H1 (cell line): ENCODE results near the gene RNASE9. TPM values are rescaled to one million over a fixed set of nuclear protein-coding genes. Genes with fewer than 3 reads are reported as not detected.

ENCODE experiments used
- CTCF ChIA-PET: fragments of 300-600 bp; sonication (Branson Sonifier 250); formaldehyde crosslinking; loops from one replicate; lab custom pipeline; 2021; ENCODE audit not compliant: partially characterized antibody; lab: Charles Lee
- POLR2A ChIA-PET: fragments of 300-600 bp; sonication (Branson Sonifier 250); formaldehyde crosslinking; loops from one replicate; lab custom pipeline; 2021; ENCODE audit warnings: inconsistent platforms; ENCODE audit not compliant: partially characterized antibody; lab: Charles Lee
- DNase-seq, 2 experiments: peaks; one replicate each; pipeline versions ENCODE4 v3.0.0 to v3.0.0-alpha.2; 2010 to 2022; ENCODE audit warnings: low spot score in 2 of 2, low read depth in 1 of 2, mixed read lengths in 1 of 2
- FAIRE-seq: peaks from 2 replicates; lab custom pipeline; 2011; peaks lifted over from hg19 to GRCh38; lab: Jason Lieb, UNC
- H2AFZ ChIP-seq: 2 replicates; pipeline ENCODE4 v1.8.1; 2012; ENCODE audit warnings: low read length, inconsistent platforms
- H2AK5ac ChIP-seq: 2 replicates; pipeline ENCODE4 v1.6.1; 2013; ENCODE audit warnings: low read depth, low read length
- H2BK120ac ChIP-seq: replicated peaks from 2 replicates; pipeline ENCODE3; 2013; ENCODE audit warnings: low read depth, low read length, inconsistent platforms
- H2BK12ac ChIP-seq: 2 replicates; pipeline ENCODE4 v1.6.1; 2013; ENCODE audit warnings: low read depth, low read length
- H2BK15ac ChIP-seq: 2 replicates; pipeline ENCODE4 v1.6.1; 2013; ENCODE audit warnings: low read length
- H2BK20ac ChIP-seq: 2 replicates; pipeline ENCODE4 v1.6.1; 2013; ENCODE audit warnings: low read length
- H2BK5ac ChIP-seq: 2 replicates; pipeline ENCODE4 v1.6.1; 2013; ENCODE audit warnings: low read depth, low read length
- H3K14ac ChIP-seq: 2 replicates; pipeline ENCODE4 v1.6.1; 2013; ENCODE audit warnings: inconsistent platforms; ENCODE audit not compliant: insufficient read length
- H3K18ac ChIP-seq: 2 replicates; pipeline ENCODE4 v1.6.1; 2013; ENCODE audit warnings: low read length; ENCODE audit errors: extremely low read depth
- H3K23ac ChIP-seq: 2 replicates; pipeline ENCODE4 v1.6.1; 2013; ENCODE audit warnings: inconsistent platforms; ENCODE audit not compliant: insufficient read length
- H3K23me2 ChIP-seq: 2 replicates; pipeline ENCODE4 v1.6.1; 2013; ENCODE audit warnings: low read depth, low read length
- H3K27ac ChIP-seq: 2 replicates; pipeline ENCODE4 v1.6.1; 2011; ENCODE audit warnings: low read depth, low read length, inconsistent platforms
- H3K27me3 ChIP-seq, 4 experiments: replicated peaks in 1 of 4; 1 replicate in 1 of 4; 2 replicates in 3 of 4; pipeline versions ENCODE4 v1.6.1 to v1.8.1; 2011 to 2013; ENCODE audit warnings: low read length in 3 of 4, mild to moderate bottlenecking in 3 of 4, inconsistent platforms in 2 of 4, mixed read lengths in 2 of 4, moderate library complexity in 1 of 4; ENCODE audit not compliant: control insufficient read depth in 3 of 4, insufficient read depth in 3 of 4; ENCODE audit errors: extremely low read depth in 1 of 4
- H3K36me3 ChIP-seq, 4 experiments: 2 replicates each; pipeline versions ENCODE4 v1.6.1 to v1.8.1; 2011 to 2013; ENCODE audit warnings: mild to moderate bottlenecking in 4 of 4, low read length in 3 of 4, moderate library complexity in 2 of 4, control low read depth in 1 of 4, inconsistent platforms in 1 of 4; ENCODE audit not compliant: insufficient read depth in 4 of 4, control insufficient read depth in 2 of 4
- H3K4ac ChIP-seq: replicated peaks from 2 replicates; pipeline ENCODE3; 2013; ENCODE audit warnings: low read length, low read depth, mixed read lengths, inconsistent platforms; ENCODE audit not compliant: insufficient read length
- H3K4me1 ChIP-seq, 4 experiments: replicated peaks in 1 of 4; 1 replicate in 1 of 4; 2 replicates in 3 of 4; pipeline versions ENCODE4 v1.6.1 to v1.8.1; 2011 to 2013; ENCODE audit warnings: low read length in 3 of 4, inconsistent platforms in 2 of 4, mixed read lengths in 1 of 4; ENCODE audit not compliant: insufficient read depth in 4 of 4, control insufficient read depth in 3 of 4
- H3K4me2 ChIP-seq, 2 experiments: 2 replicates each; pipeline versions ENCODE4 v1.6.1 to v1.8.1; 2011 to 2013; ENCODE audit warnings: low read depth in 2 of 2, low read length in 2 of 2, control low read depth in 1 of 2, inconsistent platforms in 1 of 2, mild to moderate bottlenecking in 1 of 2; ENCODE audit not compliant: insufficient read depth in 1 of 2
- H3K4me3 ChIP-seq, 4 experiments: fragments of 200-600, 300-600 bp in 1 of 4; sonication (generic), shearing (Covaris generic), sonication (Bioruptor Twin) in 1 of 4; 2 replicates each; pipeline versions ENCODE4 v1.5.1 to v1.8.1; 2011 to 2016; ENCODE audit warnings: low read length in 4 of 4, low read depth in 3 of 4, control low read depth in 2 of 4, inconsistent platforms in 2 of 4, mild to moderate bottlenecking in 2 of 4, mixed read lengths in 1 of 4, moderate library complexity in 1 of 4; ENCODE audit not compliant: insufficient read depth in 2 of 4; ENCODE audit errors: extremely low read depth in 1 of 4
- H3K56ac ChIP-seq: replicated peaks from 2 replicates; pipeline ENCODE3; 2013; ENCODE audit warnings: low read depth, mild to moderate bottlenecking, mixed read lengths, low read length, inconsistent platforms; ENCODE audit not compliant: insufficient read length
- H3K79me1 ChIP-seq: 2 replicates; pipeline ENCODE4 v1.6.1; 2013; ENCODE audit warnings: low read depth, low read length, control low read depth
- H3K79me2 ChIP-seq, 2 experiments: 2 replicates each; pipeline versions ENCODE4 v1.6.1 to v1.8.1; 2012 to 2013; ENCODE audit warnings: low read length in 2 of 2, mild to moderate bottlenecking in 2 of 2, inconsistent platforms in 1 of 2; ENCODE audit not compliant: insufficient read depth in 2 of 2, control insufficient read depth in 1 of 2
- H3K9ac ChIP-seq, 4 experiments: replicated peaks in 1 of 4; 1 replicate in 1 of 4; 2 replicates in 3 of 4; pipeline versions ENCODE4 v1.6.1 to v1.8.1; 2011 to 2013; ENCODE audit warnings: low read depth in 3 of 4, low read length in 3 of 4, control low read depth in 2 of 4, mild to moderate bottlenecking in 2 of 4, moderate library complexity in 2 of 4, inconsistent platforms in 1 of 4; ENCODE audit errors: extremely low read depth in 1 of 4
- H3K9me3 ChIP-seq, 2 experiments: 2 replicates each; pipeline versions ENCODE4 v1.6.1 to v1.8.1; 2012 to 2013; ENCODE audit warnings: mild to moderate bottlenecking in 2 of 2, moderate library complexity in 2 of 2, control low read depth in 1 of 2, inconsistent platforms in 1 of 2, low read depth in 1 of 2, low read length in 1 of 2, mixed read lengths in 1 of 2; ENCODE audit not compliant: insufficient read depth in 2 of 2
- H4K20me1 ChIP-seq, 2 experiments: replicated peaks in 1 of 2; 2 replicates each; pipeline versions ENCODE3 to v1.8.1; 2011 to 2013; ENCODE audit warnings: inconsistent platforms in 2 of 2, low read length in 2 of 2, mild to moderate bottlenecking in 1 of 2; ENCODE audit not compliant: insufficient read depth in 2 of 2, control insufficient read depth in 1 of 2
- H4K5ac ChIP-seq: 2 replicates; pipeline ENCODE4 v1.6.1; 2013; ENCODE audit warnings: low read length, low read depth, mixed read lengths, inconsistent platforms; ENCODE audit not compliant: insufficient read length
- H4K8ac ChIP-seq: 2 replicates; pipeline ENCODE4 v1.8.0; 2013; ENCODE audit warnings: mild to moderate bottlenecking, moderate library complexity, low read length, inconsistent platforms; ENCODE audit not compliant: insufficient read depth; ENCODE audit errors: extremely low read depth
- H4K91ac ChIP-seq: replicated peaks from 2 replicates; pipeline ENCODE3; 2013; ENCODE audit warnings: low read length, mixed read lengths, inconsistent platforms; ENCODE audit not compliant: insufficient read length
- TEAD4 ChIP-seq: IDR thresholded peaks from 2 replicates; pipeline ENCODE4 v1.6.1; 2012; ENCODE audit warnings: low read depth, low read length, inconsistent platforms, mixed read lengths
- WGBS, 2 experiments: shearing (Covaris generic) in 1 of 2; methylation state at CpG; one replicate each; pipeline versions ENCODE4 v1.1.6 to v1.1.7; 2013 to 2015; ENCODE audit warnings: low lambda C conversion rate in 2 of 2, mixed read lengths in 2 of 2, inconsistent platforms in 1 of 2, low coverage in 1 of 2, missing lambda C conversion rate in 1 of 2; ENCODE audit not compliant: insufficient replicate concordance in 2 of 2, insufficient coverage in 1 of 2, insufficient read length in 1 of 2; ENCODE audit errors: extremely low coverage in 1 of 2, missing lambda C conversion rate in 1 of 2; 5-methylcytosine and 5-hydroxymethylcytosine counted together
- polyA plus RNA-seq, 7 experiments: library from polyadenylated mRNA; depleted of rRNA in 3 of 7; stranded (reverse) in 5 of 7; unstranded in 2 of 7; fragments of >200 nt in 5 of 7; fragments of 200-250 nt in 2 of 7; gene quantifications; 1 replicate in 5 of 7; 2 replicates in 1 of 7; 4 replicates in 1 of 7; pipeline versions ENCODE4 v1.2.1 to v1.2.3, GENCODE V29; 2011 to 2013; ENCODE audit warnings: missing spikeins in 2 of 7, mixed read lengths in 2 of 7
- total RNA-seq: library from RNA; stranded (reverse); fragmentation: NEBNext Ultra II Directional; extraction: Animal tissue kit (Norgen Biotek cat#: 25700); gene quantifications from 2 replicates; pipeline ENCODE4 v1.2.1, GENCODE V29; 2021

RNASE9 gene
- total and polyA plus RNA-seq, 2 of the 8 experiments (the other 6 are each of a cell fraction or from before 2014, with no cell fraction given) = 0.06 TPM; not detected in 1

DNA sequence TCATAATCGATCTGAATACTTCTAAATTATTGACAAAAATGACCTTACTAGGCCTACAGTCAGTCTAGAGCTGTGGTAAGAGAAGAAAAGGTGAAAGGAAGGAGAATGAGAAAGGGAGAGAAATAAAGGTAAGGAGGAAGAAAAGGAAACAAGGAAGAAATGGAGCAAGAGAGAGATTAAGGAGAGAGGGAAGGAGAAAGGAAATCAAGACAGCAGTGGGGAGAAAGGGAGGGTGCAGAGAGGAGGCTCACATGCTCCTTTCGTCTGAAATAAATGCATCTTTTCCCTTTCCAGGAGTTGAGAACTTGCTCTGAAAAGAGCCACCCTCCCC lies 3.7 kb downstream of the RNASE9 start:
- CTCF ChIA-PET = interaction anchor here (1.3 kb wide), 1 partner anchor 35 kb away, joined by 3 read pairs; no protein-coding TSS in a partner anchor
- FAIRE-seq = no peak

More for the DNA sequence above, 3.7 kb downstream of the RNASE9 start:
- Histone ChIP-seq H3K18ac (no peak overlapping the region), H2BK120ac (no peak overlapping the region), H4K91ac (no peak overlapping the region), H2BK20ac (no peak overlapping the region; the same call in 1 of the 2 replicates), H3K4me3 (no peak overlapping the region), H2BK12ac (0 out of 2 replicates have a peak overlapping the region, but pooled peaks have one; percentile 19)
- no peak for DNase-seq
- no peak for TF ChIP-seq TEAD4
- TF ChIP-seq, all 59 proteins: peak for 0
- no peaks in the 10 kb centered on the region for H3K79me2 ChIP-seq
- H2BK15ac ChIP-seq = no peak overlapping the region
- H2BK5ac ChIP-seq = peak overlapping the region; percentile 48; the same call in 1 of the 2 replicates
- H3K4me2 ChIP-seq = no peak overlapping the region
- no peak overlapping the region for H2AK5ac ChIP-seq
- H3K14ac ChIP-seq = no peak overlapping the region
- no peak overlapping the region for H2AFZ ChIP-seq
- no peaks in the 10 kb centered on the region; the same call in 1 of the 2 replicates for H3K23me2 ChIP-seq
- no peaks in the 10 kb centered on the region for H3K36me3 ChIP-seq
- H3K27ac ChIP-seq = no peak overlapping the region
- POLR2A ChIA-PET = no interaction called here
- peaks cover 2 to 10% (median 5%) of the 10 kb centered on the region in 4 experiments; a peak in 5 of 7 replicates for H3K4me1 ChIP-seq
- H4K20me1 ChIP-seq = no peaks in the 10 kb centered on the region
- H4K8ac ChIP-seq = no peak overlapping the region
- no peak overlapping the region for H3K56ac ChIP-seq
- H3K23ac ChIP-seq = no peak overlapping the region
- H3K4ac ChIP-seq = no peak overlapping the region
- no peak overlapping the region for H3K9ac ChIP-seq
- no peak overlapping the region for H4K5ac ChIP-seq
- no peaks in the 10 kb centered on the region for H3K9me3 ChIP-seq
- WGBS, 2 experiments = 90% methylated on average over 2 of the region's 2 CpGs; no CpG with 5 or more reads in 1 of the 2 experiments
- H3K27me3 ChIP-seq = no peaks in the 10 kb centered on the region
- H3K79me1 ChIP-seq = no peaks in the 10 kb centered on the region
